NT2/D1 (cell line): ENCODE results near the gene ELOB.

Experiments
- SUZ12 ChIP-seq: IDR thresholded peaks from 2 replicates; pipeline ENCODE4 v1.6.1; 2011; ENCODE audit not compliant: insufficient read length, insufficient read depth; ENCODE audit errors: extremely low read depth
- YY1 ChIP-seq: IDR thresholded peaks from 2 replicates; pipeline ENCODE4 v1.6.1; 2011; ENCODE audit not compliant: insufficient read length, insufficient read depth
- ZNF274 ChIP-seq: IDR thresholded peaks from 2 replicates; pipeline ENCODE4 v1.6.1; 2011; ENCODE audit warnings: mild to moderate bottlenecking, low read depth, low read length

GRCh38 chr16:2763173-2763572, 13.9 kb downstream of the ELOB start:
- no peak for TF ChIP-seq YY1
- TF ChIP-seq ZNF274 = no peak
- TF ChIP-seq SUZ12 = no peak
